ENCODE results near the gene KRTAP5-3.

KRTAP5-3 gene
- 0 reads per million in 3 donors for total RNA-seq

GRCh38 chr11:1608363-1608762 is at the start of gene KRTAP5-3:
KRTAP5-3 (minus strand) TSS chr11:1608463; CDS start chr11:1608385, 78 bp downstream.
- Histone ChIP-seq H3K9me3 (ENCODE audit: control insufficient read depth, low read length) (no peaks in the 10 kb centered on the region), H3K4me1 (ENCODE audit: control insufficient read depth, insufficient read depth, low read length, poor library complexity, severe bottlenecking) (no peaks in the 10 kb centered on the region), H3K27me3 (replicated peaks; ENCODE audit: control insufficient read depth, insufficient read depth, low read length, poor library complexity, severe bottlenecking) (no peaks in the 10 kb centered on the region), H3K4me3 (ENCODE audit: insufficient read depth, low read depth, low read length, poor library complexity, severe bottlenecking) (no peak within 1 kb of the TSS), H3K36me3 (ENCODE audit: control insufficient read depth, insufficient read depth, low read length) (no peaks in the 10 kb centered on the region), H3K27ac (ENCODE audit: insufficient read depth, low read length, poor library complexity, severe bottlenecking) (no peak within 1 kb of the TSS)
- no peak for DNase-seq

- Histone ChIP-seq H3K9me3 (ENCODE audit: control insufficient read depth, low read length) (no peaks in the 10 kb centered on the region), H3K27me3 (replicated peaks; ENCODE audit: control insufficient read depth, insufficient read depth, low read length, poor library complexity, severe bottlenecking) (peaks cover 4% of the 10 kb centered on the region), H3K27ac (ENCODE audit: insufficient read depth, low read length, poor library complexity, severe bottlenecking) (no peak overlapping the region), H3K4me3 (ENCODE audit: insufficient read depth, low read depth, low read length, poor library complexity, severe bottlenecking) (no peak overlapping the region), H3K4me1 (ENCODE audit: control insufficient read depth, insufficient read depth, low read length, poor library complexity, severe bottlenecking) (peaks cover 7% of the 10 kb centered on the region), H3K36me3 (ENCODE audit: control insufficient read depth, insufficient read depth, low read length) (no peaks in the 10 kb centered on the region)
- no peak for DNase-seq
Observed at GRCh38 chr11:1656670-1657069, 48.4 kb upstream of the KRTAP5-3 start.

- H3K27ac ChIP-seq (ENCODE audit: insufficient read depth, low read length, poor library complexity, severe bottlenecking): no peak overlapping the region
- H3K27me3 ChIP-seq (replicated peaks; ENCODE audit: control insufficient read depth, insufficient read depth, low read length, poor library complexity, severe bottlenecking): peaks cover 4% of the 10 kb centered on the region
- no peak overlapping the region for H3K4me3 ChIP-seq (ENCODE audit: insufficient read depth, low read depth, low read length, poor library complexity, severe bottlenecking)
- H3K36me3 ChIP-seq (ENCODE audit: control insufficient read depth, insufficient read depth, low read length): no peaks in the 10 kb centered on the region
- DNase-seq: no peak
- H3K4me1 ChIP-seq (ENCODE audit: control insufficient read depth, insufficient read depth, low read length, poor library complexity, severe bottlenecking): peaks cover 7% of the 10 kb centered on the region
- H3K9me3 ChIP-seq (ENCODE audit: control insufficient read depth, low read length): no peaks in the 10 kb centered on the region
Observed at GRCh38 chr11:1656061-1656441, 47.8 kb upstream of the KRTAP5-3 start.

- H3K36me3 ChIP-seq (ENCODE audit: control insufficient read depth, insufficient read depth, low read length): no peaks in the 10 kb centered on the region
- no peaks in the 10 kb centered on the region for H3K9me3 ChIP-seq (ENCODE audit: control insufficient read depth, low read length)
- peaks cover 4% of the 10 kb centered on the region for H3K27me3 ChIP-seq (replicated peaks; ENCODE audit: control insufficient read depth, insufficient read depth, low read length, poor library complexity, severe bottlenecking)
- no peak for DNase-seq
- H3K27ac ChIP-seq (ENCODE audit: insufficient read depth, low read length, poor library complexity, severe bottlenecking): no peak overlapping the region
- peaks cover 7% of the 10 kb centered on the region for H3K4me1 ChIP-seq (ENCODE audit: control insufficient read depth, insufficient read depth, low read length, poor library complexity, severe bottlenecking)
- H3K4me3 ChIP-seq (ENCODE audit: insufficient read depth, low read depth, low read length, poor library complexity, severe bottlenecking): no peak overlapping the region
Observed at GRCh38 chr11:1655168-1656060, 47.2 kb upstream of the KRTAP5-3 start.

GRCh38 chr11:1654388-1655167 is 46.3 kb upstream of the KRTAP5-3 start:
- H3K36me3 ChIP-seq (ENCODE audit: control insufficient read depth, insufficient read depth, low read length): no peaks in the 10 kb centered on the region
- H3K4me1 ChIP-seq (ENCODE audit: control insufficient read depth, insufficient read depth, low read length, poor library complexity, severe bottlenecking): peaks cover 5% of the 10 kb centered on the region
- no peaks in the 10 kb centered on the region for H3K9me3 ChIP-seq (ENCODE audit: control insufficient read depth, low read length)
- H3K4me3 ChIP-seq (ENCODE audit: insufficient read depth, low read depth, low read length, poor library complexity, severe bottlenecking): no peak overlapping the region
- no peak overlapping the region for H3K27ac ChIP-seq (ENCODE audit: insufficient read depth, low read length, poor library complexity, severe bottlenecking)
- H3K27me3 ChIP-seq (replicated peaks; ENCODE audit: control insufficient read depth, insufficient read depth, low read length, poor library complexity, severe bottlenecking): peaks cover 4% of the 10 kb centered on the region
- DNase-seq: no peak

GRCh38 chr11:1653541-1654387 is 45.5 kb upstream of the KRTAP5-3 start:
- H3K4me1 ChIP-seq (ENCODE audit: control insufficient read depth, insufficient read depth, low read length, poor library complexity, severe bottlenecking): peaks cover 3% of the 10 kb centered on the region
- H3K27me3 ChIP-seq (replicated peaks; ENCODE audit: control insufficient read depth, insufficient read depth, low read length, poor library complexity, severe bottlenecking): peaks cover 4% of the 10 kb centered on the region
- no peaks in the 10 kb centered on the region for H3K36me3 ChIP-seq (ENCODE audit: control insufficient read depth, insufficient read depth, low read length)

GRCh38 chr11:1652771-1653540 is 44.7 kb upstream of the KRTAP5-3 start:
- H3K27me3 ChIP-seq (replicated peaks; ENCODE audit: control insufficient read depth, insufficient read depth, low read length, poor library complexity, severe bottlenecking): peaks cover 4% of the 10 kb centered on the region
- peaks cover 3% of the 10 kb centered on the region for H3K4me1 ChIP-seq (ENCODE audit: control insufficient read depth, insufficient read depth, low read length, poor library complexity, severe bottlenecking)
- peak; percentile 52 to 68 (median 61) for DNase-seq
- no peaks in the 10 kb centered on the region for H3K9me3 ChIP-seq (ENCODE audit: control insufficient read depth, low read length)
- no peak overlapping the region for H3K4me3 ChIP-seq (ENCODE audit: insufficient read depth, low read depth, low read length, poor library complexity, severe bottlenecking)
- no peaks in the 10 kb centered on the region for H3K36me3 ChIP-seq (ENCODE audit: control insufficient read depth, insufficient read depth, low read length)
- H3K27ac ChIP-seq (ENCODE audit: insufficient read depth, low read length, poor library complexity, severe bottlenecking): no peak overlapping the region

More at GRCh38 chr11:1653541-1654387, 45.5 kb upstream of the KRTAP5-3 start:
- H3K4me3 ChIP-seq (ENCODE audit: insufficient read depth, low read depth, low read length, poor library complexity, severe bottlenecking): no peak overlapping the region
- H3K27ac ChIP-seq (ENCODE audit: insufficient read depth, low read length, poor library complexity, severe bottlenecking): no peak overlapping the region
- DNase-seq: no peak
- no peaks in the 10 kb centered on the region for H3K9me3 ChIP-seq (ENCODE audit: control insufficient read depth, low read length)

GRCh38 chr11:1652442-1652770 is 44.1 kb upstream of the KRTAP5-3 start:
- H3K27me3 ChIP-seq (replicated peaks; ENCODE audit: control insufficient read depth, insufficient read depth, low read length, poor library complexity, severe bottlenecking): peaks cover 4% of the 10 kb centered on the region
- no peak overlapping the region for H3K4me3 ChIP-seq (ENCODE audit: insufficient read depth, low read depth, low read length, poor library complexity, severe bottlenecking)
- peaks cover 3% of the 10 kb centered on the region for H3K4me1 ChIP-seq (ENCODE audit: control insufficient read depth, insufficient read depth, low read length, poor library complexity, severe bottlenecking)
- H3K36me3 ChIP-seq (ENCODE audit: control insufficient read depth, insufficient read depth, low read length): no peaks in the 10 kb centered on the region
- H3K9me3 ChIP-seq (ENCODE audit: control insufficient read depth, low read length): no peaks in the 10 kb centered on the region
- no peak for DNase-seq
- H3K27ac ChIP-seq (ENCODE audit: insufficient read depth, low read length, poor library complexity, severe bottlenecking): no peak overlapping the region

- Histone ChIP-seq H3K9me3 (ENCODE audit: control insufficient read depth, low read length) (no peaks in the 10 kb centered on the region), H3K36me3 (ENCODE audit: control insufficient read depth, insufficient read depth, low read length) (no peaks in the 10 kb centered on the region), H3K27me3 (replicated peaks; ENCODE audit: control insufficient read depth, insufficient read depth, low read length, poor library complexity, severe bottlenecking) (peaks cover 4% of the 10 kb centered on the region), H3K27ac (ENCODE audit: insufficient read depth, low read length, poor library complexity, severe bottlenecking) (no peak overlapping the region), H3K4me3 (ENCODE audit: insufficient read depth, low read depth, low read length, poor library complexity, severe bottlenecking) (no peak overlapping the region), H3K4me1 (ENCODE audit: control insufficient read depth, insufficient read depth, low read length, poor library complexity, severe bottlenecking) (peaks cover 3% of the 10 kb centered on the region)
- no peak for DNase-seq
Observed at GRCh38 chr11:1652026-1652425, 43.8 kb upstream of the KRTAP5-3 start.

All from effector memory CD4-positive, alpha-beta T cell (primary cell).